ENCODE data around the gene CPB1. TPM values are rescaled to one million over a fixed set of nuclear protein-coding genes. Genes with fewer than 3 reads are reported as not detected.

CPB1 gene
- total RNA-seq, 2 experiments from 2014 or later = not detected

GRCh38 chr3:148878095-148878494 lies 50.5 kb downstream of the CPB1 start:
- ChIA-PET POLR2A (no interaction called here), CTCF (interaction anchor here (2.8 kb wide), 1 partner anchor 17 kb away, joined by 17 read pairs; no protein-coding TSS in a partner anchor)
- no peak for TF ChIP-seq CTCF (IDR thresholded peaks at IDR 0.05)
- Mint-ChIP-seq H3K4me3 (no peak overlapping the region), H3K27ac (no peak overlapping the region), H3K9me3 (no peaks in the 10 kb centered on the region), H3K36me3 (ENCODE audit: low read depth) (no peaks in the 10 kb centered on the region), H3K27me3 (peaks cover 1% of the 10 kb centered on the region), H3K4me1 (ENCODE audit: low read depth) (no peaks in the 10 kb centered on the region)
- DNase-seq (no peak), ATAC-seq (no peak)
- intact Hi-C loops (cut with micrococcal nuclease) = no loop called here

- DNase-seq (no peak), ATAC-seq (no peak)
- Mint-ChIP-seq H3K4me3 (no peak overlapping the region), H3K36me3 (ENCODE audit: low read depth) (no peaks in the 10 kb centered on the region), H3K27ac (no peak overlapping the region), H3K4me1 (ENCODE audit: low read depth) (no peaks in the 10 kb centered on the region), H3K9me3 (no peaks in the 10 kb centered on the region), H3K27me3 (peaks cover 1% of the 10 kb centered on the region)
- POLR2A ChIA-PET = no interaction called here
- intact Hi-C loops (cut with micrococcal nuclease) = no loop called here
- TF ChIP-seq CTCF (IDR thresholded peaks at IDR 0.05) = no peak
- CTCF ChIA-PET = interaction anchor here (2.8 kb wide), 1 partner anchor 18 kb away, joined by 17 read pairs; no protein-coding TSS in a partner anchor
These were observed 51.6 kb downstream of the CPB1 start for GRCh38 chr3:148879256-148879655.

DNA sequence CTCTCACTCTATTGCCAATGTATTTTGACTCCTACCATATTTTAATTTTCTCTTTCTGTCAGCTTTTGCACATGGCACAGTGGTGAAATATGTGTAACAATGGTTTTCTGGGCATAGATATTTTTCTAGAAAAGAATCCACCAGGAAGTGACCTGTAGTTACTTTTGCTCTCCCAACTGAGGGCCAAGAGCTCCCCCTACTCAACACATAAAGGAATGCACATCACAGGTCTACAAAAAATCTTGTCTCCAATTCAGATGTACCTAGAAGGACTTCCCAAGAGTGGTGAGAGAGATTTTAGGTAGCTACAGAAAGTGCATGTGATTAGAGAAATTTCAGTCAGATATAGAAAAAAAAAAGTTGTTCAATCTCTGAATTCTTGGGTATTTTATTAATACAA lies 53.1 kb downstream of the CPB1 start:
- H3K4me1 Mint-ChIP-seq (ENCODE audit: low read depth) = no peaks in the 10 kb centered on the region
- intact Hi-C loops (cut with micrococcal nuclease) = no loop called here

DNA sequence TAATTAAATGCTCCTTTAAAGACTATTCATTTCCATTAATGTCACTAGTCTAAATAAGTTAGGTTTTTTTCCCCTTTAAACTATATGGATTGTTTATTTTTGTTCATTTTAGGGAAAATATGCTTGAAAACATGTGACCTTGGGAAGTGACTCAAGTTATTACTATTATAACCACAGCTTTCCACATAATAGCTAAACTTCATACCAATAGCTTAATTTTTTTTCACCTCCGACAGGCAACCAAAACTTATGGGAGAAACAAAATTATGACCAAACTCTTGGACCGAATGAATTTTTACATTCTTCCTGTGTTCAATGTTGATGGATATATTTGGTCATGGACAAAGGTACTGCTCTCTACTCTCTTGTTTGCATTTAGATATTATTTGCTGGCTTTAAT lies 53.7 kb downstream of the CPB1 start:
- H3K4me1 Mint-ChIP-seq (ENCODE audit: low read depth) = no peaks in the 10 kb centered on the region
- DNase-seq = no peak
- CTCF ChIA-PET = no interaction called here
- no peak for ATAC-seq
- POLR2A ChIA-PET = no interaction called here
- H3K9me3 Mint-ChIP-seq = no peaks in the 10 kb centered on the region
- peaks cover 1% of the 10 kb centered on the region for H3K27me3 Mint-ChIP-seq
- intact Hi-C loops (cut with micrococcal nuclease) = no loop called here
- no peak for TF ChIP-seq CTCF (IDR thresholded peaks at IDR 0.05)
- no peaks in the 10 kb centered on the region for H3K36me3 Mint-ChIP-seq (ENCODE audit: low read depth)
- no peak overlapping the region for H3K27ac Mint-ChIP-seq
- H3K4me3 Mint-ChIP-seq = no peak overlapping the region

More for the DNA sequence above, 53.1 kb downstream of the CPB1 start:
- no peak for TF ChIP-seq CTCF (IDR thresholded peaks at IDR 0.05)
- no peaks in the 10 kb centered on the region for H3K36me3 Mint-ChIP-seq (ENCODE audit: low read depth)
- H3K27ac Mint-ChIP-seq = no peak overlapping the region
- H3K4me3 Mint-ChIP-seq = no peak overlapping the region
- ATAC-seq (no peak), DNase-seq (no peak)
- CTCF ChIA-PET = interaction anchor here (1.2 kb wide), 1 partner anchor 13 kb away, joined by 4 read pairs; no protein-coding TSS in a partner anchor
- no peaks in the 10 kb centered on the region for H3K9me3 Mint-ChIP-seq
- POLR2A ChIA-PET = no interaction called here
- peaks cover 1% of the 10 kb centered on the region for H3K27me3 Mint-ChIP-seq

GRCh38 chr3:148882288-148882687 lies 54.7 kb downstream of the CPB1 start:
- Mint-ChIP-seq H3K27me3 (peaks cover 1% of the 10 kb centered on the region), H3K27ac (no peak overlapping the region), H3K9me3 (no peaks in the 10 kb centered on the region), H3K36me3 (ENCODE audit: low read depth) (no peaks in the 10 kb centered on the region), H3K4me3 (no peak overlapping the region), H3K4me1 (ENCODE audit: low read depth) (no peaks in the 10 kb centered on the region)
- ATAC-seq (no peak), DNase-seq (no peak)
- ChIA-PET CTCF (no interaction called here), POLR2A (no interaction called here)
- intact Hi-C loops (cut with micrococcal nuclease) = no loop called here
- TF ChIP-seq CTCF (IDR thresholded peaks at IDR 0.05) = no peak
